GM18507 (cell line): Measurements from ENCODE around the gene FABP2.
"Not testable (repeated sequence)": the region's sequence is repeated elsewhere in the genome, so short reads cannot be mapped to it uniquely, and the experiment has no call there.

Experiments
- DNase-seq: peaks from one replicate; pipeline ENCODE4 v3.0.0; 2011; ENCODE audit warnings: low read depth; ENCODE audit not compliant: insufficient read length; ENCODE audit errors: extremely low spot score
- FAIRE-seq: peaks from 2 replicates; lab custom pipeline; 2011; peaks lifted over from hg19 to GRCh38; lab: Jason Lieb, UNC

Gene FABP2

DNA sequence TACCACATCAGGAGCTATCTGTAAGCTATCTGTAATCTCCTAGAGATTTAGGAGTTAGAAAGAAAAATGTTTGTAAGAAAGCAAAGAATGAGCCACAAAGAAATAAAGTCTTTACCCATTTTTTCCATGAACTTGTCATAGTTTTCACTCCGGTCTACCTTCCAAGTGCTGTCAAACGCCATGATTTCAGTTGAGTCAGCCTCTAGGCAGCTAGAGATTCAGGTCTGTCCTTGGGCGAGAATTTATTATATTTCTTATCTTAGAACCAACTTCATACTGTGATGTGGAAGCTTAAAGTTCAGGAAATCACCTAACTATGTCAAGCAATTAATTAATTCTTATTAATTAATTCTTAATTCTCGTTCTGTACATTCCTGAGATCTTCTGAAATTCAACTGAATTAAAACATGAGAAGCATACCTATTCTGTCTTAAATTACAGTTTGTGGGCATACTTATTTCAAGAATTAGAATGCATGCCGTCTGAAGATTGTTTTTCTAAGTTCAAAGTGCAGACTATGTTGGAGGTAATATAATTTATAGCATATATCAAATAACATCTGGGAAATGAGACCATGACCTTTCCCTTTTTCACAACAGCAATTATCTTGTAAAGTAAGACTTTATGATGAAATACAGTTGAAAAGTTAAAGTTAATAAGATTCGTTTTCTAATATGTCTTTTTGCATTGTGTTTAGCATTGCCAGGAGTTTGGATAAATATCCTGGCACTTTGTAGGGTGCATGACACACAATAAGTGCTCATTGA lies at the start of gene FABP2:
Gene FABP2, minus strand, starts transcription at position 218 of the 767 bp plus-strand sequence. Its CDS starts 36 bp downstream, at position 182.
- no peak for FAIRE-seq

DNA sequence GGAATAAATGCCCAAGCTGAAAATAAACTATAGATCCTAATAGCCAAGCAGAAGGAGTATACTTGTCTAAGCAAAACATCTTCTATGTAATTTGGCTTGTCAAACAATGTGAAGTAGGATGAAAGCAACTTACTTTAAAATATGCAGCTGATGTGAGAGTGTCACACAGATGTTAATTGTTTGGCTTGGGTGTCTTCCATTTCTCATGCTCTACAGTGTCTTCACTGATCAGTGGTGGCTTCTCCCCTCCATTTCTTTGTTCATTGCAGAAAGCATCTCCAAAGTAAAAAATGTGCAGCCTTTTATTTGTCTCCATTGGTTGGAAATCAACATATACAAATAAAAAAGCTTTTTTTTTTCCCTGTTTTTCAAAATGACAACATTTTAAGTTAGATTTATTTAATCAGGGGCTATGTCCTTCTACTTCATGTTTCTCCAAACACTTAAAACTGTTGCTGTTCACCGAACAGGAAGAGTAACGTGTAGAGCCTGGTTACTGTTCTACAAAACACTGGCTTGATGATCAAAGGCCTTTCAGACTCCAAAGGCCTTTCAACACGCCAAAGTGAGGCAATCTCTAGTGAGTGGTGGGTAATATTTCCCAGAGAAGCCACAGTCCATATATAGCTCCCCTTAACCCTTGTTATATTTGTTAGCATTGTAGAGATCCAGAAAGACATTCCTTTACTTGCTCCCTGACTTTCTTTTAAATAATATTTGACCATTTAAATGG lies 49.2 kb upstream of the FABP2 start:
- FAIRE-seq, result peak; percentile 24
- not testable (repeated sequence) for DNase-seq

More for the DNA sequence above, at the start of gene FABP2:
- DNase-seq, result no peak

DNA sequence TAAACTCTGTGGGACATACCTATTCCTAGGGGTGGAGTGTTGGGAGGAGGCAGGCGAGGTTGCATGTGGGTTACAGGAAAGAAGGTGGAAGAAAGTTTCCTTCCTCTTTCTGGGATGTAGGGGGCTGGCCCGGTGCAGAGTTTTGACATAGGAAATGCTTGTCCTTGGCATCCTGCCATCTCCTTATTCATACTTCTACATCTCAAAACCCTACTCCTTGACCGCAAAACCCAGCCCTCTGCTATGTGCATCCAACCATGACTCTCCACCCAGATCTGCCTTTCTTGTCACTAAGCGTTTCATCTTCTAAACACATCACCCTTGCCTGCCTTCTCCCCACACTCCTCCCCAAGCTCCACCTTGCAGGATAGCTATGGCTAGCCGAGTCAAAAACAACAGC lies 48.5 kb upstream of the FABP2 start:
- not testable (repeated sequence) for DNase-seq

DNA sequence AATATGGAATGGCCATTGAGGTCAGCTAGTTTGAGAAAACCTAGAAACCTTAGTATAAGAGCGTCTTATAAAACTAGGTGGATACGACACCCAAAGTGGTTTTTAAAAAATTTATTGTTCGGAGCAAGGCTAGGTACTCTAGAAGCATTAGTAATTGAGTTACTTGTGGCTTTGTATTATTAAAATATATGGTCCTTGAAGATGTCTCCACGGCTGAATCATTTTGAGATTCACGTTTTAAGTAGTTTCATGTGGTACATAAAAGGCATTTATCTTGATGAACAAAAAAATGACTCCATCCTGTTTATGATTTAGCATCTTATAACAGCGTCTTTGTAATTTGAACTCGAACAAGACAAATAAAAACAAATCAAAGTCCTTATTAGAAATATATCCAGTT lies 44.9 kb upstream of the FABP2 start:
- not testable (repeated sequence) for DNase-seq, FAIRE-seq

More for the DNA sequence above, 48.5 kb upstream of the FABP2 start:
- peak; percentile 97 for FAIRE-seq

DNA sequence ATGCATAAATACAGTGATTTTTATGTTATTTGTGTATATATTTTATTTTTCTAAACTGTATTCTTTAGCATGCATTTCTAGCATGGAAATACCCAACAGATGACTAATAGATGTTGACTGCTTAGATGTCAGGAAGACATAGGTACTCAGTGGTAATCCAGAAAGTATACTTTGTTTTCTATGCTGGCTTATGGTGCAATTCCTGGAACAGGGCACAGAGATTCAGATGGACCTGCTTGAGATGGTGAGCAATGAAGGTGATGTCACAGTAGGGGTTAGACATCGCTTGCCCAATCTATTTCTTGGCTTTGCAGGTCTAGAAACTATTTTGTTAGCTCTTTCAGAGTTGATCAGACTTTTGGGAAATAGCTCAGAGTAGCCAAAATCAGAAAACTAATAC lies 42.3 kb upstream of the FABP2 start:
- not testable (repeated sequence) for DNase-seq, FAIRE-seq

DNA sequence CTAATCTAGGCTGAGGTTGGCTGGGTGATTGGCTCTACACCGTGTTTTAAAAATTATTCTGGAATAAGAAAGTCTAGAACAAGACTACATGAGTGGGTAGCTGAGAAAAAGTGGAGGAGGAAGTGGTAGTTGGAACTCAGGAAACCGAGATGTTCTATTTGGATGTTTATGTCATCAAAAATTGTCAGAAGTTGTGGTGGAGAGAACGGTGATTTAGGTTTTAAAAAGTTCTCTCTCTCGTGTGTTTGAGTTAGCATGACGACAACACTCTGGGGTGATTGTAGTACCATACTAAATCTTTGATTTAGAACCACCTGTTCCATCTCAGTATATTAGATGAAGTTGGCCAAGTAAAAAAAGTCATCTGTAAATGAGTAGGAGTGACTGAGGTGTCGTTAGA lies 41.4 kb upstream of the FABP2 start:
- not testable (repeated sequence) for FAIRE-seq, DNase-seq

DNA sequence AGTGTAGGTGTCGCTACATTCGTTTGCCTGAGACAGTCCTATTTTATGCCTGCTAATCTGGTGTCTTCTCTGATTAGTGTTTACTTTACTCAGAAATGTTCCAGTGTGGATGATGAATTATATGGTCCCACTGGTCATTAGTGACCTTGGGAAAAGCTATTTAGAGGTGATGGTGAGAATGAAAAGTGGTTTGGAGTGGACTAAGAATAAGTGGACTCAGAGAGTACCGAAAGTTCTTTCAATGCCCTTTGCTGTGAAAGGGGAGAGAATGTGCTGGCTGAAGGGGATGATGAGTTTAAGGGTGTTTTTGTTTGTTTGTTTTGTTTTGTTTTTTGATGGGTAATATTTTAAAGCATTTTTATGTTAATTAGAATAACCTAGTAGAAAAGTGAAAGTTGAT lies 40.5 kb upstream of the FABP2 start:
- DNase-seq, FAIRE-seq: not testable (repeated sequence)

DNA sequence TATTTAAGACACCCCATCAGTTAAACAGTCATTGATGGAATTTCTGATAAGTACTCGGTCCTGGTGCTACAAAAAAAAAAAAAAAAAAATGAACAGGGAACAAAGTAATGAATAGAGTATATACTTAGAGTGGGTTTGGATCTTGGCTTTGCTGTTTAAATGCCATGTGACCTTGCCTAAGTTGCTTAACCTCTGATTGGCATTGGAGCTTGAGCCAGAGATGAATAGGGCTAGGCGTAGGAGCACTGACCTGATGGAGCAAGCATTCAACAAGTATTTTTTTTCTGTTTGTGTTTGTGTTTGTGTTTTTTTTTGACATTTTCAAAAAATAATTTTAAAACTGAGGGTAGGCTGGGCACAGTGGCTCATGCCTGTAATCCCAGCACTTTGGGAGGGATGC lies 37.9 kb upstream of the FABP2 start:
- not testable (repeated sequence) for DNase-seq, FAIRE-seq

DNA sequence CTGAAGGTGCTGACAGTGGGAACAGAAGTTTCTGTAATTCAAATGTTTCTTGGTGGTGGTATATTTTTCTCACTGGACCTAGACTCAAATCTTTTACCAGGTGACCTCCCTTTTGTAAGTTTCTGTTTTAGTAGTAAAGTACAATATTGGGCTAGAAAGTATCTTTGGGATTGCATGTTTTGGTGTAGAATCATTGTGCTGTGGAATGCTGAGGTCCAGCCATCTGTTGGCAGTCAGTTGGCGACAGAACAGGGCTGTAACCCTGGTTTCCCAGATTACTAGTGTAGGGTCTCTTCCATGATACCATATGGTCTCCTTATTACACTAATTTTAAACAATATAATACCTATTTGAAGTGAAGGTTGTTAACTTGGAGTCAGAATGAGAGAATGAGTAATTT lies 34.9 kb upstream of the FABP2 start:
- not testable (repeated sequence) for FAIRE-seq, DNase-seq

DNA sequence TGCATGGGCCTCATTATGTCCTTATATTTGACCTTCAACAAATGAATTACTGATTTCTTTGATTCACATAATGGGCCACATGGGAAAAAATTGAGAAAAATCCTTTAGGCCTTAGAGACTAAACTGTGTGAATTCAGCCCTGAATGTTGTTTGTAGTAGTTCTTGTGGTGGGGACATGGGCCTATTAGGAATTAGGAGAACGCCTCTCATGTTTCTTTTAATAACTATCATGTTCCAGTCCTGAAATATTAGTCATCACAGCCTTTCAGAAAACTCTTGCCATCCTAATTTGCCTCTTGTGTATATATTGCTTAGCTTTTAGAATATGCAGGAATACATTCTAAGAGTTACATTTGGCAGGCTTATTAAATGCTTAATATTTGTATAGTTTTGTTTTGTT lies 34.1 kb upstream of the FABP2 start:
- not testable (repeated sequence) for DNase-seq
- peak; percentile 24 for FAIRE-seq

DNA sequence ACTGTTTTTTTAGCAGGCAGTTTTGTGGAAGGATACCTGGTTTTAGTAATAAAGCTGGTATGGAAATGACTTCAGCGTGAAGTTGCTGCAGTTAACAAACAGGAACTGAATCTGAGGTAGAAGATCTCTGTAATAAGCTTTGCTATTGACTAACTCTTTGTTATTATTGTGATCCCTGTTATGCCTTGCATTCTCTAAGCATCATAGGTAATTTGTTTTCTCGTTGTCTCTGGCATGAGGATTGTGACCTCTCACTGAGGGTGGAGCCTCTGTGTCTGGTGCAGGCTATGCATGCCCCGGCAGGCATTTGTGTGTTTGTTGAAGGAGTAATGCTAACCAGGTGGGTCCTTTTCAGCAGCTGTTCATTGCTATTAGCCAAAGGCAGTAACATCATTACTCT lies 31.4 kb upstream of the FABP2 start:
- not testable (repeated sequence) for DNase-seq
- peak; percentile 41 for FAIRE-seq

DNA sequence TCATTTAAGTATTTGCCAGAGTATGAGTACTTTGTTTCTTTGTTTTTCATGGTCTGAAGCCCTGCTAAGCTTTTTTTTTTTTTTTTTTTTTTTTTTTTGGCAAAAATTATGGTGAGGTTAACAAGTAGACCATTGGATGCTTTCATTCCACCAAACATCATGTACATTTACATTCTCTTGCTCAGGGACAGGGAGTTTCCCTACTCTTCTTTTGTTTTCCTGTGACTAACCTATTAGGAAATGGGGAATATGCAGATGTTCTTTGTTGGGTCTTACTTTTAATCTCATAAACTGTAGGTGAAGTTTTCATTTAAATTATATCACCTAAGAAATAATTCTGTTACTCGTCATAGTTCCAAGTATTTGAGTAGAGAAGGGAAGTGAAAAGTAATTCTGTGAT lies 26.2 kb upstream of the FABP2 start:
- FAIRE-seq, result not testable (repeated sequence)

DNA sequence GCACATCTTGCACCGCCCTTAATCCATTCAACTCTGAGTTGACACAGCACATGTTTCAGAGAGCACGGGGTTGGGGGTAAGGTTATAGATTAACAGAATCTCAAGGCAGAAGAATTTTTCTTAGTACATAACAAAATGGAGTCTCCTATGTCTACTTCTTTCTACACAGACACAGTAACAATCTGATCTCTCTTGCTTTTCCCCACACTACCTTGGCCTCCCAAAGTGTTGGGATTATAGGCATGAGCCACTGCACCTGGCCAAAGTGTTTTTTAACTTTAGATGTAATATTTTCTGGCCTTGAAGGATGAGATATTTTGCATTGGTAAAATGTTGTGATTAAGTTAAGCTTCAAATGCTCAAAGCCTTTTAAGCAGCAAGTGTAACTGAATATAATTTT lies 21.4 kb upstream of the FABP2 start:
- FAIRE-seq, DNase-seq: not testable (repeated sequence)

More for the DNA sequence above, 26.2 kb upstream of the FABP2 start:
- DNase-seq, result not testable (repeated sequence)

DNA sequence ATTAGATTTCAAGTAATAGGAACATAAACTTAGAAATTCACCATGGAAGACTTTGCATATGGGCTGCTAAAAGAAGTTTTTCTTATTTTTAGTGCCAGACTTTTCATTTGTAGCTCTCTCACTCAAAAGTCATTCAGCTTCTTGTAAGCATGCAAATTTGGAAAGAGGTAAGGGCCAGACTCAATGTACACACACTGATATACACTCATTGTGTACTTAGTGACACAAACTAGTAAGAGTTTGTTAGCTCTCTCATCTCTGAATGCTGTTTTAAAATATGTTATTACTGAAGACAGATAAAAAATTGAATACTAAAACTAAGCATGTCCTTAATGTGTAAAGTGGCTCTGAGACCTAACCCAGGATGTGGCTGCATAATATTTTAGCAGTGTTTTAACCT lies 18.0 kb upstream of the FABP2 start:
- DNase-seq, FAIRE-seq: not testable (repeated sequence)

DNA sequence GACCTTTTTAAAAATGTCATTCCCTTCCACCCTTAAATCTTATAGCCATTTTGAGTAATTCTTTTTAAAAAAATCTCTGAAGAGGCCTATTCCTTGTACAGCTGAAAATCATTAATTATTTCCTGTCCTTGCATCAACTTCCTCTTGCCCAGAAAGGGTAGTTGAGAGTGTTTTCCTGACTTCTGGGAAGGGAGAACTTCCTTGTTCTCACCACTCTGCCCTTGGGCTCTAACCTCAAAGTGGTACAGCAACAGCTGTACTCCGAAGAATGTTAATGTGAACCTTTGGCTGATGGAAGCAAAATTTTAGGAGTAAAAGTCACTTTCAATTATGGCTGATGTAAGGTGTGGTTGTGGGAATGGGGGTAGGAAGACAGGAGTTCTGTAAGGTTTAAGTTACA lies 15.1 kb upstream of the FABP2 start:
- FAIRE-seq (no peak), DNase-seq (no peak)

DNA sequence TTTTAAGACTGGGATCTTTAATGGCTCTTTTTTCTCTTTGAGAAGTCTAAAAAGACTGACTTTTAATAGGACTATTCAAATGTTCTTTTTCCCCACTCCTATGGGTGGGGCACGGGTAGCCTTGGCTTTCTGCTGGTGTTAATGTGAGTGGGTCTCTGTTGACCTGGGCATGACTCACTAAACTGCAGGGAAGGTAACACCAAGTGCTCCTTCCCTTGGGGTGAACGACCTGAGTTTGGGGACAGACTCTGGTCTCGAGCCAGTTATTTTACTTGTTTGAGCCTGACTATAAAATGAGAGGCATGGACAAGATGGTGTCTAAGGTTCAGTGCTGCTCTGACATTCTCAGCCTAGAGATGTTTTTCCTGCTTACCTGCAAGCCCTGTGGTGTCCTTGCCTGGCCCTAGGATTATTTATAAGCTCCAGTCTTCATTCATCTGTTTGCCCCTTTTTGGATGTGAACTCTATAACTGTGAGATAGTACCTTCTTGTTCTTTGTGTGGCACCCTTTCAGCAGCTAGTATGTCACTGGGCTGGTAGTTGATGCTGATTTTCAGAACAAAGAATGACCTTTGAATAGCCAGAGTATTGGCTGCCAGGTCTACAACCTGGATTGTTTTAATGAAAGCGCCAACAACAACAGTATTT lies 14.5 kb upstream of the FABP2 start:
- DNase-seq, result not testable (repeated sequence)
- peak; percentile 24 for FAIRE-seq

DNA sequence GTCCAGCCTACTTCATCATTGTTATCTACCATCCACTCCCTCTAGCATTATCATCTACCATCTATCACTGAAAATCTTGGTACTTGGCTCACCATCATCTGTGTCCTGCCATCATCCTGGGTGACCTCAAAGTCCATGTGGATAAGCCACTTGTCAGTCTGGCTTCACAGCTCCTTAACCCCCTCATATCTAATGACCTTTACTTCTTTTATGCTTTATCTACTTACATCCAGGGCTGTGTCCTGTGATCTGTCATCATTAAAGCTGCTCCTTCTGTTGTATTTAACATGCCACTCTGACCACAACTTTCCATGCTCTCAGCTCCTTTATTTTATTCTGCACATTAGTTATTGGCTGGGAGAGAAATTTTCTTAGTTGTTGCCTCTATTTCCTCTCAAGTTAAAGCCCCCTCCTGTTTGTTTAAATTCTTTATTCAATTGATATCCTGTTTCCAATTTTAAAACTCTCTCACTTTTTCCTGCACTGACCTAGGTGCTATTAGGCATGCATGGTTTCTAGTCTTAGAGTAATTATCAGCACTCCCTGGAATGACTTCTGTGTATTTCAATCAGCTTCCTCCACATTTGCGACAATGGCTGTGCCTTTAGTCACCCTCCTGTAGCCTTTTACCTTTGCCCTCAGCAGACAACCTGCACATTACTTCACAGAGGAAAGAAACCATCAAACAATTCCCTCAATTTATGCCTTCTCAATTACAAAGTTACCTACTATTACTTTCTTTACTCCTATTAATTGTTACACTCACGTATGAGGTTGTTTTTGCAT lies 8.1 kb upstream of the FABP2 start:
- FAIRE-seq (no peak), DNase-seq (no peak)

DNA sequence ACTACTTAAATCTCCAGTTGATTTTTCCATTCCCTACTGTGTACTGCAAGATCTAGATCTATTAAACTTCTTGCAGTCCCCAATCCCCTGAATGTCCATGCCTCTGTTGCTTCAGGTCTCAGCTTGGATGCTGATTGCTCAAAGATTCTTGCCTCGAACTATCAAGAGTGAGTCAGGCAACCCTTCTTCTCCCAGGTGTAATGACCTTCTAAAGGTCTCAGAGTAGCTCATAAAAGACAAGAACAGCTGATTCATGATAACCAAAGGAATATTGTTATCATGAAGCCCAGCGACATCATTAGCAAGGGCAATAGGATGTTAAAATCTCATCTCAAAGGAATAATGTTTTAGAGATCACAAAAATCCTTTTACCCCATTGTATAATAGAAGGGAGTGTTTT lies 6.8 kb upstream of the FABP2 start:
- no peak for DNase-seq
- no peak for FAIRE-seq

DNA sequence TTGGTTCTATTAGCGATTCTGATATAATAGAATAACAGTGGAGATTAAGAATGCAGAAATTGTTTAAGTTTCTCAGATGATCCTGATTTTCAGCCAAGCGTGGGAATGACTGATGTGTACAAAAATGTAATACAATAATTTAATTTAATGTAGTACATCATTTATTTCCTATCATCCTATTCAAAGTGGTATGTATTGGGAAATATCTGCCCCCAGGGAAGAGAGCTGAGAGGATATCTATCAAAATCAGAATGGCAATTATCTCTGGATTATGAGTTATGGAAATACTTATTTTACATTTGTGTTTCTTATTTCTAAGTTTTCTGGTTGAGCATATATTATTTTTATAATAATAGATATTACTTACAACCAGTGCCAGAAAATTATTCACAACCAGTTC lies 3.9 kb downstream of the FABP2 start:
- DNase-seq (no peak), FAIRE-seq (no peak)
